ENCODE measurements around the gene MKNK2. TPM values are rescaled to one million over a fixed set of nuclear protein-coding genes. Genes with fewer than 3 reads are reported as not detected.

MKNK2 gene
- total RNA-seq, 4 donors from 2014 or later: 34.6 to 155 (median 81.7) TPM

GRCh38 chr19:2018752-2019151 is 32.3 kb downstream of the MKNK2 start:
- Histone ChIP-seq H3K4me1 (peaks cover 0 to 7% of the 10 kb centered on the region in 2 donors), H3K27ac (no peak overlapping the region), H3K27me3 (no peaks in the 10 kb centered on the region), H3K4me3 (no peak overlapping the region), H3K36me3 (no peaks in the 10 kb centered on the region), H3K9me3 (no peaks in the 10 kb centered on the region)
- TF ChIP-seq POLR2A (IDR thresholded peaks at IDR 0.05) (no peak), CTCF (IDR thresholded peaks at IDR 0.05) (no peak)
- intact Hi-C loops (cut with DNase I; ENCODE audit: low total_unique reads): no loop called here
- peak in 1 of 2 donors; percentile 16 for DNase-seq

DNA sequence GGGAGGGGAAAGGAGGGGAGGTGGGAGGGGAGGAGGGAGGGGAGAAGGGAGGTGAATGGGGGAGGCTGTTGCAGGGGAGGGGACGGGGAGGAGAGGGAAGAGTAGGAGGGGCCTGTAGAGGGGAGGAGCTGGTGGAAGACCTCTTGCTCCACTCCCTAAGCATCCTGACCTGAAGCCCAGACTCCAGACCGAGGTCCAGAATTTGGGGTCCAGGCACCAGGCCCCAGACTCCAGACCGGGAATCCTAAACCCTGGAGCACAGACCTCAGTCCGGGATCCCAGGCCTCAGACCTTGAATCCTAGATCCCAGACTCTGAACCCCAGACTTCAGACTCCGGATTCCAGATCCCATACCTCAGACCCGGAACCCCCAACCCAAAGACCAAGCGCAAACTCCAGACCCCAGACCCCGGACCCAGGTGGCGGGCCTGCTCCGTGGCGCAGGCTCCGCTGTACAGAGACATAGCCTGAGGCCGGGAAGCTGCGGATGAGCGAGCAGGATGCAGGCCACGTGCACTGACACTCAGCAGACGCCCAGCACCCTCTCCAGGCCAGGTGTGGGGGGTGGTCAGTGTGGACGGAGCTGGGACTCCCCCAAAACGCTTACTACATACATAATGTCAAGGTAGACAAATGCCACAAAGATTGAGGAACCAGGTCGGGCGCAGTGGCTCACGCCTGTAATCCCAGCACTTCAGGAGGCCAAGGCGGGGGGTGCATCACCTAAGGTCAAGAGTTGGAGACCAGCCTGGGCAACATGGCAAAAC is 34.8 kb downstream of the MKNK2 start:
- TF ChIP-seq POLR2A (IDR thresholded peaks at IDR 0.05) (no peak), CTCF (IDR thresholded peaks at IDR 0.05) (no peak)
- Histone ChIP-seq H3K4me3 (peak overlapping the region; percentile 20 to 35), H3K4me1 (peaks cover 0 to 7% of the 10 kb centered on the region in 2 donors), H3K9me3 (no peaks in the 10 kb centered on the region), H3K27me3 (no peaks in the 10 kb centered on the region), H3K36me3 (no peaks in the 10 kb centered on the region), H3K27ac (peak overlapping the region; percentile 88)
- DNase-seq: peak; percentile 83 to 94
- intact Hi-C loops (cut with DNase I; ENCODE audit: low total_unique reads): no loop called here

GRCh38 chr19:2015608-2015950 is 35.5 kb downstream of the MKNK2 start, which contains the start of gene BTBD2:
Gene BTBD2, minus strand, starts transcription at chr19:2015714. Its CDS starts 11 bp downstream, at chr19:2015703.
- peak within 1 kb of the TSS; percentile 35 to 63 for H3K4me3 ChIP-seq
- H3K4me1 ChIP-seq: peaks cover 0 to 7% of the 10 kb centered on the region in 2 donors
- H3K36me3 ChIP-seq: no peaks in the 10 kb centered on the region
- TF ChIP-seq CTCF (IDR thresholded peaks at IDR 0.05): no peak
- TF ChIP-seq POLR2A (IDR thresholded peaks at IDR 0.05): no peak
- peak within 1 kb of the TSS; percentile 88 for H3K27ac ChIP-seq
- intact Hi-C loops (cut with DNase I; ENCODE audit: low total_unique reads): no loop called here
- no peaks in the 10 kb centered on the region for H3K27me3 ChIP-seq
- no peaks in the 10 kb centered on the region for H3K9me3 ChIP-seq
- DNase-seq: peak; percentile 60 to 78

DNA sequence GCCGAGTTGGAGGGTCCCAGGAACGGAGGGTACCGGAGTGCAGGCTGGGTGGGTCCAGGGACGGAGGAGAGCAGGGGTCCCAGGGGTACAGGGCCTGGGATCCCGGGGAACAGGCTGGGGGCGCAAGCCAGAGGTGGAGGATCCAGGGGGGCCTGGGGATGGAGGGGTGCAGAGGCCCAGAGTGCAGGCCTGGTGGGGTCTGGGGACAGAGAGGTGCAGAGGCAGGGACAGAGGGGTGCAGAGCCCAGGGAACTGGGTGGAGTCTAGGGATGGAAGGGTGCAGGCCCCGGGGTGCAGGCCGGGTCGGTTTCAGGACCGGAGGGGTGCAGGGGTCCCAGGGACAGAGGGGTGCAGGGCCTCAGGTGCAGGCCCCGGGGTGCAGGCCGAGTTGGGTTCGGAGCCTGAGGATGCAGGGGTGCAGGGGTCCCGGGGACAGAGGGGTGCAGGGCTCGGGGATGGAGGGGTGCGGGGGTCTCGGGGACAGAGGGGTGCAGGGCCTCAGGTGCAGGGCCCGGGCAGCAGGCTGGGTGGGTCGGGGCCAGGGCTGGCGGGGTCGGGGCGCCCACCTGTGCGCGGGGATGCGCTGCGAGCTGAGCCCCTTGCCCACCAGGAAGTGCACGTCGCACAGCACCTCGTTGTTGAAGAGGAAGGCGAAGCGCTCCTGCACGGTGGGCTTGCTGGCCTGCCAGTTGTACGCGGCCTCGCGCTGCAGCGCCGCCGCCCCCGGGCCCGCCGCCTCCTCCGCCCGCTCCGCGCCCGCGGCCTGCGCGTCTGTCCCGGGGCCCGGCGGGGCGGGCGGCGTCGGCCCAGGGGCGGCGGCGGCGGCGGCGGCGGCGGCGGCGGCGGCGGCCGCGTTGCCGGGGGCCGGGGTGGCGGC is 36.1 kb downstream of the MKNK2 start:
- Histone ChIP-seq H3K36me3 (no peaks in the 10 kb centered on the region), H3K4me1 (peaks cover 0 to 7% of the 10 kb centered on the region in 2 donors), H3K9me3 (no peaks in the 10 kb centered on the region), H3K27me3 (no peaks in the 10 kb centered on the region), H3K4me3 (peak overlapping the region; percentile 35 to 63), H3K27ac (peak overlapping the region; percentile 47 to 69)
- DNase-seq: peak in 1 of 2 donors; percentile 54
- TF ChIP-seq POLR2A (IDR thresholded peaks at IDR 0.05) (no peak), CTCF (IDR thresholded peaks at IDR 0.05) (no peak)
- intact Hi-C loops (cut with DNase I; ENCODE audit: low total_unique reads): no loop called here

All from uterus (tissue), 4 donors.